ENCODE measurements around the gene MFSD6L. TPM values are rescaled to one million over a fixed set of nuclear protein-coding genes. Genes with fewer than 3 reads are reported as not detected.
"Not testable (repeated sequence)": the region's sequence is repeated elsewhere in the genome, so short reads cannot be mapped to it uniquely, and the experiment has no call there.

Gene MFSD6L
- total RNA-seq, 1 donor from 2014 or later, result 0.95 TPM

DNA sequence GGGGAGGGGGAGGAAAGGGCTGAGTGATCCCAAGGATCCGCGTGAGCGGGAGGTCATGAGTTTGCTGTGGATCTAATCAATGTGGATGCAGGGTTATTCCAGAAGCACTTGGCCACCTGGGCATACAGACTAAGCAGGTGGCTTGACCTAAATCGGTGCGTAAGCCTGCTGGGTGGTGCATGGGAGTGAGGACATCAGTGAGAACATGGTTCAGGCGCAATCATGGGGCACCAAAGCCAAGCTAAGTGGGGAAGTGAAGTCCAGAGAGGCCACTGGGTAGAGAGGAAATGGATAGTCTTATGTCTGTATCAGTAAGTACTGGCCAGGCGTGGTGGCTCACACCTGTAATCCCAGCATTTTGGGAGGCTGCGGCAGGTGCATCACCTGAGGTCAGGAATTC lies 18.9 kb upstream of the MFSD6L start:
- intact Hi-C loops (cut with DNase I), result no loop called here
- Histone ChIP-seq H3K4me3 (no peak overlapping the region), H3K27ac (no peak overlapping the region), H3K27me3 (ENCODE audit: low read depth) (peaks cover 4% of the 10 kb centered on the region), H3K9me3 (no peaks in the 10 kb centered on the region), H3K36me3 (no peaks in the 10 kb centered on the region), H3K4me1 (no peaks in the 10 kb centered on the region)
- DNase-seq, result no peak
- ATAC-seq, result no peak
- TF ChIP-seq, protein P1, sequence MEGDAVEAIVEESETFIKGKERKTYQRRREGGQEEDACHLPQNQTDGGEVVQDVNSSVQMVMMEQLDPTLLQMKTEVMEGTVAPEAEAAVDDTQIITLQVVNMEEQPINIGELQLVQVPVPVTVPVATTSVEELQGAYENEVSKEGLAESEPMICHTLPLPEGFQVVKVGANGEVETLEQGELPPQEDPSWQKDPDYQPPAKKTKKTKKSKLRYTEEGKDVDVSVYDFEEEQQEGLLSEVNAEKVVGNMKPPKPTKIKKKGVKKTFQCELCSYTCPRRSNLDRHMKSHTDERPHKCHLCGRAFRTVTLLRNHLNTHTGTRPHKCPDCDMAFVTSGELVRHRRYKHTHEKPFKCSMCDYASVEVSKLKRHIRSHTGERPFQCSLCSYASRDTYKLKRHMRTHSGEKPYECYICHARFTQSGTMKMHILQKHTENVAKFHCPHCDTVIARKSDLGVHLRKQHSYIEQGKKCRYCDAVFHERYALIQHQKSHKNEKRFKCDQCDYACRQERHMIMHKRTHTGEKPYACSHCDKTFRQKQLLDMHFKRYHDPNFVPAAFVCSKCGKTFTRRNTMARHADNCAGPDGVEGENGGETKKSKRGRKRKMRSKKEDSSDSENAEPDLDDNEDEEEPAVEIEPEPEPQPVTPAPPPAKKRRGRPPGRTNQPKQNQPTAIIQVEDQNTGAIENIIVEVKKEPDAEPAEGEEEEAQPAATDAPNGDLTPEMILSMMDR (IDR thresholded peaks at IDR 0.05), result no peak

- H3K27ac ChIP-seq, result no peak overlapping the region
- no peaks in the 10 kb centered on the region for H3K4me1 ChIP-seq
- H3K27me3 ChIP-seq (ENCODE audit: low read depth), result no peaks in the 10 kb centered on the region
- intact Hi-C loops (cut with DNase I), result no loop called here
- DNase-seq (no peak), ATAC-seq (peak; percentile 46 to 69)
- H3K9me3 ChIP-seq, result peaks cover 5% of the 10 kb centered on the region
- H3K4me3 ChIP-seq, result no peak overlapping the region
- TF ChIP-seq, protein P1 (IDR thresholded peaks at IDR 0.05), result no peak
- no peaks in the 10 kb centered on the region for H3K36me3 ChIP-seq
Measured at GRCh38 chr17:8806926-8807550, 7.9 kb upstream of the MFSD6L start.

DNA sequence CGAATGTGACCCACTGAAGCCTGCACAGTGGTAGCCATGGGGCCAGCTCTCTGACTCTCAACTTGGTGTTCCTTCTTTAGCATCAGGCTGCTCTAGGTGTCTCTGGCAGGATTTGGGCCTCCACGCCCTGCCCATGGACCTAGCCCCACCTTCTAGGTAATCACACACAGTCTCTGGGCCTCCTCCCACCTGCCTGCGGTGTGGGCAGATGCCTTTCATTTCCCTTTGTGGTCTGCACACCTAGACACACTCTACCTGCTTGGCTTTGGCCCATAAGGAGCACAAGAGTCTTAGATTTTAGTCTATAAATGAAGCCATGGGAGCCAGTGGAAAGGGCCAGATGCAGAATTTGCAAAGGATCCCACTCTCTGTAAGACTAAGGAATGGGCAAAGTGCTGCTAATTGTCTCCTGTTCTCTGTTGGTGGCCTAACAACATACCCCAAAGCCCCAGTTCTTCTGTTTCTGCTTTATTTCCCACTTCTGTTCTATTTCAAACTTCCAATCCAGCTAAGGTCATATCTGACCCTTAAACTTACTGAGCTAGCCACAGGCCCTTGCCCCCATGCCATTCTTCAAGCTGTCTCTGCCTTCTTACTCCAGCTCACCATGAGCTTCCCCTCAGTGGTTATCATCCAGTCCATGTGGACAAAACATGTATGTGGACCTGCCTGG lies 7.2 kb upstream of the MFSD6L start:
- Histone ChIP-seq H3K9me3 (peaks cover 5% of the 10 kb centered on the region), H3K4me1 (no peaks in the 10 kb centered on the region), H3K36me3 (no peaks in the 10 kb centered on the region), H3K27ac (no peak overlapping the region), H3K27me3 (ENCODE audit: low read depth) (no peaks in the 10 kb centered on the region), H3K4me3 (no peak overlapping the region)
- TF ChIP-seq, protein P1 (IDR thresholded peaks at IDR 0.05), result no peak
- no peak for DNase-seq
- intact Hi-C loops (cut with DNase I), result no loop called here
- ATAC-seq, result no peak

GRCh38 chr17:8805396-8805795 lies 6.2 kb upstream of the MFSD6L start:
- H3K4me1 ChIP-seq; H3K27ac ChIP-seq; H3K9me3 ChIP-seq; intact Hi-C loops (cut with DNase I); DNase-seq; ATAC-seq; H3K4me3 ChIP-seq; H3K36me3 ChIP-seq; H3K27me3 ChIP-seq (ENCODE audit: low read depth): not testable (repeated sequence)

DNA sequence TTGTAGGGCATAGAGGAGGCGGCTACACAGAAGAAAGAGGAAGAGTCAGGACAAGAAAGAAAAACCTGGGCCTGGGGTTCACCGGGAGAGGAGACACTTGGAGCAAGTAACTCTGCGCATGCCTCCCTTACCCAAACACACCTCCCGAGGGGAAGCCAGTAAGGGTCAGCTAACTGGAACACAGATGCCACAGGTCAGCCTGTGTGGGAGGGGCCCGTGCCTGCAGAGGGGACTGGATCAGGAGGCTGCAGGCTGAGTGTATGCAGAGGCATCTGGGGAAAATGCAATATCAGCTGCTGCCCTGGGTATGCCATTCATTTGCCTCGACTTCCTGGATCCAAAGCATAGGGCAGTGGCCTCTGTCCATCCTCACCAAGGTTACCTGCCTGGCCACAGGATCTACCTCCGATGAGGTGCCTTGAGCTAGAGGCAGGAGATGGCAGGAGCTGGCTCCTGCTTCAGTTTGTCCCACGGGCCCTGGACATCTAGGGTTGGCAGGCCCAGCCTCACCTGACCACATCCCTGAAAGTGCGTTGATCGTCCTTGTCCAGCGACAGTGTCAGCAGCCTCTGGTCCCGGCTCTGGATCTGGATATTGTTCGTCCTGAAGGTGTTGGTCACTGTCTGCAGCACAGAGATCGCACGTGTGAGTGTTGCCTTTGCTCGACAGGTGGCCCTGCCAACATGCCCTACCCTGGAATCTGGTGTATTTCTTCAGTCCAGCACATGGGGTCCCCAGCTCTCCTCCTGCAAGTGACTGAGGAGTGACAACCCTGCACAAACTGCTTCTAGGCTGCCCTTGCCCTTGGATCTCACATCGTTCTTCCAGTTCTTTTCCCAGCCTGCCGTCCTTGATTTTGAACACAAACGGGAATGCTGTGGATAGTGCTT lies 4.6 kb upstream of the MFSD6L start:
- no peaks in the 10 kb centered on the region for H3K4me1 ChIP-seq
- DNase-seq, result no peak
- peaks cover 5% of the 10 kb centered on the region for H3K27me3 ChIP-seq (ENCODE audit: low read depth)
- TF ChIP-seq, protein P1 (IDR thresholded peaks at IDR 0.05), result no peak
- no peaks in the 10 kb centered on the region for H3K36me3 ChIP-seq
- ATAC-seq, result no peak
- no peak overlapping the region for H3K27ac ChIP-seq
- no peak overlapping the region for H3K4me3 ChIP-seq
- no peaks in the 10 kb centered on the region for H3K9me3 ChIP-seq
- intact Hi-C loops (cut with DNase I), result no loop called here

Data from lower lobe of right lung (tissue), 2 donors.